BJ (cell line): ENCODE data around the gene NR1I2. TPM values are rescaled to one million over a fixed set of nuclear protein-coding genes. Genes with fewer than 3 reads are reported as not detected.

Source experiments
- CTCF ChIA-PET: fragments of 350-600 bp; formaldehyde crosslinking; extraction: SDS; loops from one replicate; lab custom pipeline; 2021; ENCODE audit warnings: antibody characterized with exemption, inconsistent platforms; lab: Yijun Ruan, JAX
- POLR2A ChIA-PET: fragments of 300-600 bp; sonication (Branson Sonifier 250); formaldehyde crosslinking; extraction: SDS; loops from one replicate; lab custom pipeline; 2021; ENCODE audit warnings: antibody characterized with exemption; lab: Charles Lee
- DNase-seq: peaks from one replicate; pipeline ENCODE4 v3.0.0-alpha.2; 2011; ENCODE audit warnings: low read depth
- H3K27me3 ChIP-seq: 2 replicates; pipeline ENCODE4 v1.6.0; 2011; ENCODE audit warnings: low read length; ENCODE audit not compliant: control insufficient read depth, insufficient read depth
- H3K36me3 ChIP-seq: 2 replicates; pipeline ENCODE4 v1.5.1; 2011; ENCODE audit warnings: low read length; ENCODE audit not compliant: control insufficient read depth, insufficient read depth
- H3K4me3 ChIP-seq: 2 replicates; pipeline ENCODE4 v1.5.1; 2011; ENCODE audit warnings: low read depth, mild to moderate bottlenecking, control low read depth, low read length
- polyA plus RNA-seq: library from polyadenylated mRNA; depleted of rRNA; stranded (reverse); fragments of >200 nt; gene quantifications from 2 replicates; pipeline ENCODE4 v1.2.3, GENCODE V29; 2011; rRNA removed
- TF ChIP-seq, protein P1 (sequence below): IDR thresholded peaks from 2 replicates; pipeline ENCODE4 v1.5.1; 2011; ENCODE audit warnings: low read depth, mild to moderate bottlenecking, control low read depth, inconsistent platforms, low read length, moderate library complexity; ENCODE audit not compliant: insufficient read depth

NR1I2 gene
- polyA plus RNA-seq, 1 experiment: not detected

DNA sequence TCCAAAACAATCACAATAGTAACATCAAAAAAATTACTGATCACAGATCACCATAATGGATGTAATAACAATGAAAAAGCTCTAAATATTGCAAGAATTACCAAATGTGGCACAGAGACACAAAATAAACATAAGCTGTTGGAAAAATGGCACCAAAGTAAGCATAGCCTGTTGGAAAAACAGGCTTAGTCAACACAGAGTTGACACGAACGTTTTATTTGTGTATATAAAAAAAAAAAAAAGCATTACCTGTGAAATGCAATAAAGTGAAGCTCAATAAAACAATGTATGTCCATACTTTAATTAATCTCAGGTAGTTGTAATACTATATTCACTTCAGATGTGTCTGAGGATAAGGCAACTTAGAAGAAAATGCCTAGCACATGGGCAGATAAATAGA is 77.1 kb downstream of the NR1I2 start:
- POLR2A ChIA-PET: no interaction called here
- TF ChIP-seq, protein P1, sequence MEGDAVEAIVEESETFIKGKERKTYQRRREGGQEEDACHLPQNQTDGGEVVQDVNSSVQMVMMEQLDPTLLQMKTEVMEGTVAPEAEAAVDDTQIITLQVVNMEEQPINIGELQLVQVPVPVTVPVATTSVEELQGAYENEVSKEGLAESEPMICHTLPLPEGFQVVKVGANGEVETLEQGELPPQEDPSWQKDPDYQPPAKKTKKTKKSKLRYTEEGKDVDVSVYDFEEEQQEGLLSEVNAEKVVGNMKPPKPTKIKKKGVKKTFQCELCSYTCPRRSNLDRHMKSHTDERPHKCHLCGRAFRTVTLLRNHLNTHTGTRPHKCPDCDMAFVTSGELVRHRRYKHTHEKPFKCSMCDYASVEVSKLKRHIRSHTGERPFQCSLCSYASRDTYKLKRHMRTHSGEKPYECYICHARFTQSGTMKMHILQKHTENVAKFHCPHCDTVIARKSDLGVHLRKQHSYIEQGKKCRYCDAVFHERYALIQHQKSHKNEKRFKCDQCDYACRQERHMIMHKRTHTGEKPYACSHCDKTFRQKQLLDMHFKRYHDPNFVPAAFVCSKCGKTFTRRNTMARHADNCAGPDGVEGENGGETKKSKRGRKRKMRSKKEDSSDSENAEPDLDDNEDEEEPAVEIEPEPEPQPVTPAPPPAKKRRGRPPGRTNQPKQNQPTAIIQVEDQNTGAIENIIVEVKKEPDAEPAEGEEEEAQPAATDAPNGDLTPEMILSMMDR: no peak
- Histone ChIP-seq H3K36me3 (peaks cover 1% of the 10 kb centered on the region; the same call in 1 of the 2 replicates), H3K4me3 (no peak overlapping the region), H3K27me3 (no peaks in the 10 kb centered on the region)
- CTCF ChIA-PET: interaction anchor here (1.6 to 1.7 kb wide), 2 partner anchors 33 to 39 kb away, joined by 3 to 5 read pairs; no protein-coding TSS in a partner anchor
- no peak for DNase-seq

DNA sequence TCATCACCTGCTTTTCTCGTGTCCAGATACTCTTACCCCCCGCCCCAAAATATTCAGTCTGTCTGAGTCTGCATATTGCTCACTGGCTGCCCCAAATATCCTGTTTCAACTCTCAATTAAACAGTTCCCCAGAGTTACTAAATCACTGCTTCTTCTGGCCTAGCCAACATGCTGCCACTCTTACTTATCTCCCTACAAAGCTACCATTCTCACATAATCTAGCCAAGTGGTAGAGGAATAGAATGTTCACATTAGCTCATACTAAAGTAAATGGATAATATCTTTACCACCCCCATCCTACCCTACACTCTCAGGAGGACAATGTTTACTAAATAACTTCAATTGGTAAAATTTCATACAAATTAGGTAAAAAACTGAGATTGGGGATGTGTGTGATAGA is 77.8 kb downstream of the NR1I2 start:
- TF ChIP-seq, protein P1: no peak
- peaks cover 1% of the 10 kb centered on the region; the same call in 1 of the 2 replicates for H3K36me3 ChIP-seq
- CTCF ChIA-PET: interaction anchor here (1.6 kb wide), 1 partner anchor 40 kb away, joined by 3 read pairs; no protein-coding TSS in a partner anchor

DNA sequence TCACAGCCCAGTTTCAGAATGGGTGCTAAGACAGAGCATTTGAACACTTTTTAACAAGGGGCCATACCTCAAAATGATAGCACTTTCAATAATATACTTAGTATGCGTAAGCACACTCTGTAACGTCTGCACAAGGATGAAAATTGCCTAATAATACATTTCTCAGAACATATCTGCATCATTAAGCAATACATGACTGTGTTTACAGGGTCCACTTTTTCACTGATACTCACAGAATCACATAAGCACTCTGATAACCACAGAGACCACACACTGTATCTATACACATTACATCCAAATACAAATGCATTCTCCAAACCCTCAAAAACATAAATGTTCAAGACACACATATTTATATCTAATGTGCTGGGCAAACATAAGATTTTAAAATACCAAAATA is 79.8 kb downstream of the NR1I2 start:
- H3K36me3 ChIP-seq: peaks cover 1% of the 10 kb centered on the region; the same call in 1 of the 2 replicates

More for the DNA sequence above, 77.8 kb downstream of the NR1I2 start:
- POLR2A ChIA-PET: no interaction called here
- no peaks in the 10 kb centered on the region for H3K27me3 ChIP-seq
- no peak overlapping the region for H3K4me3 ChIP-seq
- DNase-seq: no peak

DNA sequence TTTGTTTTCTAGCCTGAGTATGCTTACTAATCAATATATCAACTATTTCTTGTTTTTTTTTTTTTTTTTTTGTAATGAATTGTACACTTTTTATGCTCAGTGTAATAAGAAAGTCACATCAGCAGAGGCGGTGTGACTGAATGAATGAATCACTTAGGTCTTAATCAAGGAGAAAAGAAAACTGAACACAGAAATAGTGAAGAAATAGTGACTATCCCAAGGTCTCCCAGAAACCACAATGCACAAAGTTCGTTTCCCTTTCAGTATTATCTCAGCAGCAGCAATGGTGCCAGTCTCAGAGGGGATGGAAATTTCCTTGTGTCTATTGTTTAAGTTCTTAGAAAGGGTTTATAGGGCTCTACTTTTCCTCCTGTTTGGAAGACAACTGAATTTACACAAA is 80.7 kb downstream of the NR1I2 start:
- Histone ChIP-seq H3K36me3 (peaks cover 1% of the 10 kb centered on the region; the same call in 1 of the 2 replicates), H3K4me3 (no peak overlapping the region), H3K27me3 (no peaks in the 10 kb centered on the region)
- CTCF ChIA-PET: no interaction called here
- POLR2A ChIA-PET: no interaction called here
- DNase-seq: no peak
- TF ChIP-seq, protein P1: no peak

More for the DNA sequence above, 79.8 kb downstream of the NR1I2 start:
- ChIA-PET POLR2A (no interaction called here), CTCF (no interaction called here)
- no peaks in the 10 kb centered on the region for H3K27me3 ChIP-seq
- no peak for DNase-seq
- no peak overlapping the region for H3K4me3 ChIP-seq
- TF ChIP-seq, protein P1: no peak

DNA sequence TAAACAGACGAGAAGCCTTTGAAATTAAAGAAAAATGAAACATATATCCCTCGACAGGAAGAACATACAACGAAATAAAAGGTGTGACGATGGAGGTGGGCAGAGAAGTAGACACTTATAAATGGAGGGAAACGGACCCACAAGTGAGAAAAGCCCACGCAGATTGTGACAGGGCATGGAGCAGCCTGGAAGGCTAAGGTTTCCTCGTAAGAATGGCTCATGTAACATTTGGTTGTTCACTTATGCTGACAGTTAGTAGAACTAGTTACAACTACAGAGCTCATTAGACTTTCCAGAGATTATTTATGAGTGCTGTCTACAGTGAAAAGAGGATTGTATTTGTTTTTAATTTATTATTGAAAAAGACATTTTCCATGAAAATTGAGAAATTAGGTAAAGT is 82.6 kb downstream of the NR1I2 start:
- TF ChIP-seq, protein P1: no peak
- ChIA-PET POLR2A (no interaction called here), CTCF (no interaction called here)
- DNase-seq: no peak
- Histone ChIP-seq H3K36me3 (peaks cover 1% of the 10 kb centered on the region; the same call in 1 of the 2 replicates), H3K4me3 (no peak overlapping the region), H3K27me3 (no peaks in the 10 kb centered on the region)

Other genes starting within 250 kb of the NR1I2 start
- not detected in 2 replicates for gene CD80, start 222.5 kb upstream of the NR1I2 start, polyA plus RNA-seq
- 1.6 and 2.1 TPM in 2 replicates for gene ADPRH, start 202.6 kb upstream of the NR1I2 start, polyA plus RNA-seq
- not detected in 2 replicates for gene PLA1A, start 184.2 kb upstream of the NR1I2 start, polyA plus RNA-seq
- 1.9 and 2.3 TPM in 2 replicates for gene POPDC2, start 121.5 kb upstream of the NR1I2 start, polyA plus RNA-seq
- 42.0 and 48.1 TPM in 2 replicates for gene COX17, start 104.7 kb upstream of the NR1I2 start, polyA plus RNA-seq
- 0.16 TPM in 1 of 2 replicates, not detected in the other for gene CFAP91, start 79.1 kb upstream of the NR1I2 start, polyA plus RNA-seq